Measurements from ENCODE around the gene UGT2B7.
"Not testable (repeated sequence)": the region's sequence is repeated elsewhere in the genome, so short reads cannot be mapped to it uniquely, and the experiment has no call there.

The UGT2B7 gene

GRCh38 chr4:69099910-69100309 lies 3.6 kb downstream of the UGT2B7 start:
- Histone ChIP-seq H3K9me3 (ENCODE audit: control insufficient read depth in 1 of 2, low read length in 2 of 2) (no peaks in the 10 kb centered on the region), H3K27ac (ENCODE audit: low read depth, low read length) (no peak overlapping the region), H3K4me1 (ENCODE audit: control insufficient read depth in 1 of 2, insufficient read depth in 2 of 2, low read length in 2 of 2) (peaks cover 5 to 8% of the 10 kb centered on the region in 2 donors), H3K4me3 (ENCODE audit: low read depth in 1 of 2, low read length in 2 of 2) (no peak overlapping the region), H3K36me3 (ENCODE audit: control insufficient read depth in 1 of 2, insufficient read depth in 2 of 2, low read length in 2 of 2) (no peaks in the 10 kb centered on the region), H3K27me3 (ENCODE audit: control insufficient read depth in 1 of 2, insufficient read depth in 2 of 2, low read length in 2 of 2) (no peaks in the 10 kb centered on the region), H3K9ac (ENCODE audit: low read depth in 1 of 2, low read length in 2 of 2) (no peak overlapping the region)

GRCh38 chr4:69102668-69103067 lies 6.4 kb downstream of the UGT2B7 start:
- H3K36me3 ChIP-seq (ENCODE audit: control insufficient read depth in 1 of 2, insufficient read depth in 2 of 2, low read length in 2 of 2); H3K27me3 ChIP-seq (ENCODE audit: control insufficient read depth in 1 of 2, insufficient read depth in 2 of 2, low read length in 2 of 2); H3K4me3 ChIP-seq (ENCODE audit: low read depth in 1 of 2, low read length in 2 of 2); H3K9me3 ChIP-seq (ENCODE audit: control insufficient read depth in 1 of 2, low read length in 2 of 2); H3K9ac ChIP-seq (ENCODE audit: low read depth in 1 of 2, low read length in 2 of 2); H3K27ac ChIP-seq (ENCODE audit: low read depth, low read length); H3K4me1 ChIP-seq (ENCODE audit: control insufficient read depth in 1 of 2, insufficient read depth in 2 of 2, low read length in 2 of 2): not testable (repeated sequence)

GRCh38 chr4:69104719-69105275 lies 8.5 kb downstream of the UGT2B7 start:
- Histone ChIP-seq H3K9me3 (ENCODE audit: control insufficient read depth in 1 of 2, low read length in 2 of 2) (no peaks in the 10 kb centered on the region), H3K4me1 (ENCODE audit: control insufficient read depth in 1 of 2, insufficient read depth in 2 of 2, low read length in 2 of 2) (peaks cover 4 to 7% of the 10 kb centered on the region in 2 donors), H3K27ac (ENCODE audit: low read depth, low read length) (no peak overlapping the region), H3K4me3 (ENCODE audit: low read depth in 1 of 2, low read length in 2 of 2) (no peak overlapping the region), H3K9ac (ENCODE audit: low read depth in 1 of 2, low read length in 2 of 2) (no peak overlapping the region), H3K36me3 (ENCODE audit: control insufficient read depth in 1 of 2, insufficient read depth in 2 of 2, low read length in 2 of 2) (no peaks in the 10 kb centered on the region), H3K27me3 (ENCODE audit: control insufficient read depth in 1 of 2, insufficient read depth in 2 of 2, low read length in 2 of 2) (no peaks in the 10 kb centered on the region)

- not testable (repeated sequence) for H3K9ac ChIP-seq (ENCODE audit: low read depth in 1 of 2, low read length in 2 of 2); H3K9me3 ChIP-seq (ENCODE audit: control insufficient read depth in 1 of 2, low read length in 2 of 2); H3K27ac ChIP-seq (ENCODE audit: low read depth, low read length)
Observed at GRCh38 chr4:69115151-69115850, 19.0 kb downstream of the UGT2B7 start.

GRCh38 chr4:69115851-69116213 lies 19.6 kb downstream of the UGT2B7 start:
- H3K9me3 ChIP-seq (ENCODE audit: control insufficient read depth in 1 of 2, low read length in 2 of 2), result no peaks in the 10 kb centered on the region
- no peak overlapping the region for H3K9ac ChIP-seq (ENCODE audit: low read depth in 1 of 2, low read length in 2 of 2)
- H3K4me1 ChIP-seq (ENCODE audit: control insufficient read depth in 1 of 2, insufficient read depth in 2 of 2, low read length in 2 of 2), result no peaks in the 10 kb centered on the region
- H3K36me3 ChIP-seq (ENCODE audit: control insufficient read depth in 1 of 2, insufficient read depth in 2 of 2, low read length in 2 of 2), result no peaks in the 10 kb centered on the region
- no peaks in the 10 kb centered on the region for H3K27me3 ChIP-seq (ENCODE audit: control insufficient read depth in 1 of 2, insufficient read depth in 2 of 2, low read length in 2 of 2)
- H3K4me3 ChIP-seq (ENCODE audit: low read depth in 1 of 2, low read length in 2 of 2), result peak overlapping the region in 1 of 2 donors; percentile 50
- H3K27ac ChIP-seq (ENCODE audit: low read depth, low read length), result no peak overlapping the region

More at GRCh38 chr4:69115151-69115850, 19.0 kb downstream of the UGT2B7 start:
- not testable (repeated sequence) for H3K4me3 ChIP-seq (ENCODE audit: low read depth in 1 of 2, low read length in 2 of 2); H3K36me3 ChIP-seq (ENCODE audit: control insufficient read depth in 1 of 2, insufficient read depth in 2 of 2, low read length in 2 of 2); H3K4me1 ChIP-seq (ENCODE audit: control insufficient read depth in 1 of 2, insufficient read depth in 2 of 2, low read length in 2 of 2); H3K27me3 ChIP-seq (ENCODE audit: control insufficient read depth in 1 of 2, insufficient read depth in 2 of 2, low read length in 2 of 2)

GRCh38 chr4:69116645-69117321 lies 20.5 kb downstream of the UGT2B7 start:
- H3K4me3 ChIP-seq (ENCODE audit: low read depth in 1 of 2, low read length in 2 of 2), result peak overlapping the region; percentile 46 to 50
- no peaks in the 10 kb centered on the region for H3K4me1 ChIP-seq (ENCODE audit: control insufficient read depth in 1 of 2, insufficient read depth in 2 of 2, low read length in 2 of 2)
- no peaks in the 10 kb centered on the region for H3K27me3 ChIP-seq (ENCODE audit: control insufficient read depth in 1 of 2, insufficient read depth in 2 of 2, low read length in 2 of 2)
- H3K9ac ChIP-seq (ENCODE audit: low read depth in 1 of 2, low read length in 2 of 2), result peak overlapping the region in 1 of 2 donors; percentile 17
- no peak overlapping the region for H3K27ac ChIP-seq (ENCODE audit: low read depth, low read length)
- H3K36me3 ChIP-seq (ENCODE audit: control insufficient read depth in 1 of 2, insufficient read depth in 2 of 2, low read length in 2 of 2), result no peaks in the 10 kb centered on the region
- H3K9me3 ChIP-seq (ENCODE audit: control insufficient read depth in 1 of 2, low read length in 2 of 2), result no peaks in the 10 kb centered on the region

- no peak overlapping the region for H3K4me3 ChIP-seq (ENCODE audit: low read depth in 1 of 2, low read length in 2 of 2)
- no peaks in the 10 kb centered on the region for H3K27me3 ChIP-seq (ENCODE audit: control insufficient read depth in 1 of 2, insufficient read depth in 2 of 2, low read length in 2 of 2)
- no peak overlapping the region for H3K9ac ChIP-seq (ENCODE audit: low read depth in 1 of 2, low read length in 2 of 2)
- no peak overlapping the region for H3K27ac ChIP-seq (ENCODE audit: low read depth, low read length)
- H3K4me1 ChIP-seq (ENCODE audit: control insufficient read depth in 1 of 2, insufficient read depth in 2 of 2, low read length in 2 of 2), result no peaks in the 10 kb centered on the region
- no peaks in the 10 kb centered on the region for H3K9me3 ChIP-seq (ENCODE audit: control insufficient read depth in 1 of 2, low read length in 2 of 2)
- H3K36me3 ChIP-seq (ENCODE audit: control insufficient read depth in 1 of 2, insufficient read depth in 2 of 2, low read length in 2 of 2), result no peaks in the 10 kb centered on the region
Observed at GRCh38 chr4:69120870-69121269, 24.6 kb downstream of the UGT2B7 start.

DNA sequence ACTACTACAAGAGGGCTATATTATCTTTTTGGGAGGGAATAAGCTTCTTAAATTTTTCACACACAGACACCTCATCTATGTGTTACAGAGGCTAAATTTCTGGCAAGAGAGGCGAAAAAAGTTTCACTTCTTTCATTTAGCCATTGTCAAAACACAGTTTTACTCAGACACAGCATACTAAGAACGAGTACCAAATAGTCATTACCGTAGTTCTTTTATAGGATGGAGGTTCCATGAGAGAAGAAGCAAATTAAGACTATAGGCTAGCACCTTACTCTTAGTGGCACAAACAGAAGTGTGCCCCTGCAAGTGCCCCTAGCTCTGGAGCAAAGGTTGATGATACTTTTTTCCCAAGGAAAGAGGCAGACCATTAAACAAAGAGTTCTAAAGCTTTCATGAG lies 26.2 kb downstream of the UGT2B7 start:
- Histone ChIP-seq H3K9ac (ENCODE audit: low read depth in 1 of 2, low read length in 2 of 2) (no peak overlapping the region), H3K36me3 (ENCODE audit: control insufficient read depth in 1 of 2, insufficient read depth in 2 of 2, low read length in 2 of 2) (no peaks in the 10 kb centered on the region), H3K4me3 (ENCODE audit: low read depth in 1 of 2, low read length in 2 of 2) (no peak overlapping the region), H3K27me3 (ENCODE audit: control insufficient read depth in 1 of 2, insufficient read depth in 2 of 2, low read length in 2 of 2) (no peaks in the 10 kb centered on the region), H3K9me3 (ENCODE audit: control insufficient read depth in 1 of 2, low read length in 2 of 2) (no peaks in the 10 kb centered on the region), H3K4me1 (ENCODE audit: control insufficient read depth in 1 of 2, insufficient read depth in 2 of 2, low read length in 2 of 2) (no peaks in the 10 kb centered on the region), H3K27ac (ENCODE audit: low read depth, low read length) (no peak overlapping the region)

- H3K4me1 ChIP-seq (ENCODE audit: control insufficient read depth in 1 of 2, insufficient read depth in 2 of 2, low read length in 2 of 2), result no peaks in the 10 kb centered on the region
- H3K27ac ChIP-seq (ENCODE audit: low read depth, low read length), result no peak overlapping the region
- no peaks in the 10 kb centered on the region for H3K27me3 ChIP-seq (ENCODE audit: control insufficient read depth in 1 of 2, insufficient read depth in 2 of 2, low read length in 2 of 2)
- H3K9ac ChIP-seq (ENCODE audit: low read depth in 1 of 2, low read length in 2 of 2), result no peak overlapping the region
- H3K4me3 ChIP-seq (ENCODE audit: low read depth in 1 of 2, low read length in 2 of 2), result no peak overlapping the region
- no peaks in the 10 kb centered on the region for H3K9me3 ChIP-seq (ENCODE audit: control insufficient read depth in 1 of 2, low read length in 2 of 2)
- H3K36me3 ChIP-seq (ENCODE audit: control insufficient read depth in 1 of 2, insufficient read depth in 2 of 2, low read length in 2 of 2), result no peaks in the 10 kb centered on the region
Observed at GRCh38 chr4:69124941-69125340, 28.7 kb downstream of the UGT2B7 start.

GRCh38 chr4:69126024-69126423 lies 29.8 kb downstream of the UGT2B7 start:
- H3K27ac ChIP-seq (ENCODE audit: low read depth, low read length), result no peak overlapping the region
- no peak overlapping the region for H3K4me3 ChIP-seq (ENCODE audit: low read depth in 1 of 2, low read length in 2 of 2)
- H3K4me1 ChIP-seq (ENCODE audit: control insufficient read depth in 1 of 2, insufficient read depth in 2 of 2, low read length in 2 of 2), result no peaks in the 10 kb centered on the region
- no peak overlapping the region for H3K9ac ChIP-seq (ENCODE audit: low read depth in 1 of 2, low read length in 2 of 2)
- H3K36me3 ChIP-seq (ENCODE audit: control insufficient read depth in 1 of 2, insufficient read depth in 2 of 2, low read length in 2 of 2), result no peaks in the 10 kb centered on the region
- H3K9me3 ChIP-seq (ENCODE audit: control insufficient read depth in 1 of 2, low read length in 2 of 2), result no peaks in the 10 kb centered on the region
- H3K27me3 ChIP-seq (ENCODE audit: control insufficient read depth in 1 of 2, insufficient read depth in 2 of 2, low read length in 2 of 2), result no peaks in the 10 kb centered on the region

All from duodenal mucosa (tissue), 2 donors.